Mesenchymal stem cell (in vitro differentiated cells and primary cell): Measurements from ENCODE around the gene HSPA9.

Experiments used
- DNase-seq: peaks from one replicate; pipeline ENCODE4 v3.0.0-alpha.2; 2013
- H2AFZ ChIP-seq: one replicate; pipeline ENCODE4 v1.6.1; 2013; ENCODE audit warnings: low read depth, mild to moderate bottlenecking, control low read depth, inconsistent platforms, low read length, moderate library complexity
- H2AK5ac ChIP-seq: 2 replicates; pipeline ENCODE4 v1.6.1; 2013; ENCODE audit warnings: low read length, moderate library complexity, mild to moderate bottlenecking, inconsistent platforms; ENCODE audit not compliant: severe bottlenecking
- H2BK120ac ChIP-seq: one replicate; pipeline ENCODE4 v1.6.1; 2013; ENCODE audit warnings: low read depth, mild to moderate bottlenecking, inconsistent platforms, low read length, moderate library complexity
- H2BK12ac ChIP-seq, 2 experiments: one replicate each; pipeline ENCODE4 v1.6.1; 2013; ENCODE audit warnings: inconsistent platforms in 2 of 2, low read length in 2 of 2, mild to moderate bottlenecking in 2 of 2, moderate library complexity in 2 of 2, control low read depth in 1 of 2
- H2BK15ac ChIP-seq: one replicate; pipeline ENCODE4 v1.6.1; 2013; ENCODE audit warnings: mild to moderate bottlenecking, low read depth, inconsistent platforms; ENCODE audit not compliant: poor library complexity, severe bottlenecking
- H2BK5ac ChIP-seq: 2 replicates; pipeline ENCODE4 v1.6.1; 2013; ENCODE audit warnings: low read depth, mild to moderate bottlenecking, low read length, control low read depth, inconsistent platforms; ENCODE audit not compliant: poor library complexity, severe bottlenecking
- H3K14ac ChIP-seq, 2 experiments: one replicate each; pipeline ENCODE4 v1.6.1; 2013; ENCODE audit warnings: inconsistent platforms in 2 of 2, low read length in 2 of 2, control low read depth in 1 of 2, mild to moderate bottlenecking in 1 of 2, moderate library complexity in 1 of 2
- H3K18ac ChIP-seq, 2 experiments: one replicate each; pipeline ENCODE4 v1.6.1; 2013; ENCODE audit warnings: inconsistent platforms in 2 of 2, low read length in 2 of 2, control low read depth in 1 of 2, low read depth in 1 of 2, mild to moderate bottlenecking in 1 of 2
- H3K23ac ChIP-seq, 2 experiments: one replicate each; pipeline ENCODE4 v1.6.1; 2013; ENCODE audit warnings: inconsistent platforms in 2 of 2, low read length in 2 of 2, mild to moderate bottlenecking in 2 of 2, moderate library complexity in 2 of 2, control low read depth in 1 of 2
- H3K27ac ChIP-seq: 2 replicates; pipeline ENCODE4 v1.5.1; 2013; ENCODE audit warnings: mild to moderate bottlenecking, moderate library complexity, low read length, control low read depth, inconsistent platforms; ENCODE audit not compliant: poor library complexity, severe bottlenecking
- H3K27me3 ChIP-seq, 2 experiments: 2 replicates each; pipeline versions ENCODE4 v1.6.1 to v1.7.0; 2013; ENCODE audit warnings: low read length in 2 of 2, mild to moderate bottlenecking in 2 of 2, moderate library complexity in 2 of 2, control low read depth in 1 of 2, inconsistent platforms in 1 of 2; ENCODE audit not compliant: control insufficient read depth in 1 of 2, insufficient read depth in 1 of 2
- H3K36me3 ChIP-seq, 2 experiments: 2 replicates each; pipeline versions ENCODE4 v1.6.1 to v1.7.0; 2013; ENCODE audit warnings: low read length in 2 of 2, control low read depth in 1 of 2, inconsistent platforms in 1 of 2, low read depth in 1 of 2, mild to moderate bottlenecking in 1 of 2; ENCODE audit not compliant: insufficient read depth in 2 of 2, control insufficient read depth in 1 of 2
- H3K4ac ChIP-seq, 2 experiments: one replicate each; pipeline ENCODE4 v1.6.1; 2013; ENCODE audit warnings: inconsistent platforms in 2 of 2, low read length in 2 of 2, mild to moderate bottlenecking in 2 of 2, moderate library complexity in 2 of 2, control low read depth in 1 of 2, low read depth in 1 of 2
- H3K4me1 ChIP-seq: 2 replicates; pipeline ENCODE4 v1.6.1; 2013; ENCODE audit warnings: low read depth, low read length, control low read depth; ENCODE audit not compliant: control insufficient read depth, insufficient read depth
- H3K4me2 ChIP-seq: 2 replicates; pipeline ENCODE4 v1.6.1; 2013; ENCODE audit warnings: low read length, mild to moderate bottlenecking, inconsistent platforms; ENCODE audit not compliant: poor library complexity, severe bottlenecking
- H3K4me3 ChIP-seq, 2 experiments: 2 replicates each; pipeline versions ENCODE4 v1.5.1 to v1.7.0; 2013; ENCODE audit warnings: low read length in 2 of 2, mild to moderate bottlenecking in 2 of 2, control low read depth in 1 of 2, low read depth in 1 of 2; ENCODE audit not compliant: insufficient read depth in 1 of 2
- H3K79me1 ChIP-seq: replicated peaks from 2 replicates; pipeline ENCODE4 v1.6.1; 2013; ENCODE audit warnings: mild to moderate bottlenecking, control low read depth, low read length, inconsistent platforms; ENCODE audit not compliant: poor library complexity, severe bottlenecking
- H3K9ac ChIP-seq: 2 replicates; pipeline ENCODE4 v1.7.0; 2013; ENCODE audit warnings: mild to moderate bottlenecking, low read length, moderate library complexity
- H3K9me3 ChIP-seq: 2 replicates; pipeline ENCODE4 v1.7.0; 2013; ENCODE audit warnings: mild to moderate bottlenecking, low read length; ENCODE audit not compliant: control insufficient read depth
- H4K8ac ChIP-seq: one replicate; pipeline ENCODE4 v1.6.1; 2013; ENCODE audit warnings: inconsistent platforms, mild to moderate bottlenecking, low read length, moderate library complexity
- H4K91ac ChIP-seq: one replicate; pipeline ENCODE4 v1.6.1; 2013; ENCODE audit warnings: mild to moderate bottlenecking, low read length, inconsistent platforms
- WGBS: methylation state at CpG from one replicate; pipeline ENCODE4 v1.1.7; 2013; ENCODE audit warnings: mixed read lengths; 5-methylcytosine and 5-hydroxymethylcytosine counted together

The HSPA9 gene

GRCh38 chr5:138577452-138577851, 2.3 kb upstream of the HSPA9 start:
- Histone ChIP-seq H3K79me1 (peaks cover 3% of the 10 kb centered on the region), H3K4me3 (no peak overlapping the region), H4K91ac (no peak overlapping the region), H3K4me1 (peaks cover 5% of the 10 kb centered on the region), H3K9ac (no peak overlapping the region), H3K27ac (no peak overlapping the region), H2AFZ (no peak overlapping the region), H3K18ac (no peak overlapping the region), H3K14ac (no peak overlapping the region), H2AK5ac (no peak overlapping the region), H3K36me3 (peaks cover 8 to 14% of the 10 kb centered on the region in 2 experiments), H3K23ac (no peak overlapping the region), H3K4ac (peak overlapping the region in 1 of 2 experiments; percentile 37), H3K9me3 (no peaks in the 10 kb centered on the region), H3K27me3 (no peaks in the 10 kb centered on the region), H2BK120ac (no peak overlapping the region), H2BK12ac (peak overlapping the region in 1 of 2 experiments; percentile 81), H4K8ac (no peak overlapping the region), H2BK15ac (no peak overlapping the region), H2BK5ac (no peak overlapping the region), H3K4me2 (no peak overlapping the region)
- DNase-seq = no peak
- WGBS = 97% methylated on average over 17 of the region's 17 CpGs

- Histone ChIP-seq H2BK120ac (peak overlapping the region; percentile 87), H2AK5ac (peak overlapping the region; percentile 79), H3K4me3 (peak overlapping the region; percentile 90 to 98), H4K8ac (peak overlapping the region; percentile 66), H3K27me3 (no peaks in the 10 kb centered on the region), H2BK5ac (peak overlapping the region; percentile 100), H3K23ac (peak overlapping the region in 1 of 2 experiments; percentile 81), H3K4ac (peak overlapping the region; percentile 55 to 81), H3K79me1 (peaks cover 4% of the 10 kb centered on the region), H3K9ac (peak overlapping the region; percentile 100), H2BK12ac (no peak overlapping the region), H2BK15ac (peak overlapping the region; percentile 57), H3K27ac (peak overlapping the region; percentile 99), H3K4me2 (peak overlapping the region; percentile 92), H4K91ac (peak overlapping the region; percentile 96), H3K14ac (peak overlapping the region in 1 of 2 experiments; percentile 53), H3K18ac (peak overlapping the region; percentile 95 to 97), H3K9me3 (no peaks in the 10 kb centered on the region), H3K4me1 (peaks cover 5% of the 10 kb centered on the region), H3K36me3 (peaks cover 30 to 40% of the 10 kb centered on the region in 2 experiments), H2AFZ (no peak overlapping the region)
- under 1% methylated on average over 17 of the region's 18 CpGs for WGBS
- DNase-seq = no peak
Measured at GRCh38 chr5:138574744-138575193, 432 bp downstream of the HSPA9 start.

GRCh38 chr5:138573949-138574670, 1.1 kb downstream of the HSPA9 start:
- Histone ChIP-seq H3K23ac (no peak overlapping the region), H3K4me3 (peak overlapping the region; percentile 40 to 98)

GRCh38 chr5:138573223-138573622, 2.0 kb downstream of the HSPA9 start:
- Histone ChIP-seq H3K9me3 (no peaks in the 10 kb centered on the region), H3K18ac (no peak overlapping the region), H2AFZ (no peak overlapping the region), H3K27me3 (no peaks in the 10 kb centered on the region), H3K4me3 (peak overlapping the region in 1 of 2 experiments; percentile 98), H4K91ac (peak overlapping the region; percentile 44), H3K9ac (peak overlapping the region; percentile 100), H3K4ac (no peak overlapping the region), H2AK5ac (no peak overlapping the region), H2BK120ac (no peak overlapping the region), H3K36me3 (peaks cover 32 to 55% of the 10 kb centered on the region in 2 experiments), H3K4me1 (peaks cover 6% of the 10 kb centered on the region), H2BK5ac (no peak overlapping the region), H3K14ac (no peak overlapping the region), H3K27ac (no peak overlapping the region), H2BK12ac (no peak overlapping the region), H3K23ac (no peak overlapping the region), H2BK15ac (no peak overlapping the region), H4K8ac (no peak overlapping the region), H3K4me2 (no peak overlapping the region), H3K79me1 (peaks cover 4% of the 10 kb centered on the region)
- DNase-seq = no peak
- 85% methylated on average over 8 of the region's 8 CpGs for WGBS

More at GRCh38 chr5:138573949-138574670, 1.1 kb downstream of the HSPA9 start:
- Histone ChIP-seq H2BK12ac (no peak overlapping the region), H3K14ac (no peak overlapping the region), H2BK5ac (no peak overlapping the region), H3K27me3 (no peaks in the 10 kb centered on the region), H2AK5ac (no peak overlapping the region), H3K4me2 (peak overlapping the region; percentile 92), H3K36me3 (peaks cover 31 to 47% of the 10 kb centered on the region in 2 experiments), H3K27ac (peak overlapping the region; percentile 99), H3K4ac (no peak overlapping the region), H2BK15ac (no peak overlapping the region), H3K4me1 (peaks cover 5% of the 10 kb centered on the region), H3K18ac (no peak overlapping the region), H4K91ac (no peak overlapping the region), H3K79me1 (peaks cover 4% of the 10 kb centered on the region), H3K9me3 (no peaks in the 10 kb centered on the region), H2BK120ac (no peak overlapping the region), H3K9ac (peak overlapping the region; percentile 100), H2AFZ (no peak overlapping the region), H4K8ac (no peak overlapping the region)
- DNase-seq = peak; percentile 39
- WGBS = 56% methylated on average over 2 of the region's 9 CpGs
